GM12865 (cell line): Measurements from ENCODE around the gene MYD88.
A peak's percentile ranks its signal among the peaks of the same experiment; 100 is the strongest.

Source experiments
- DNase-seq: peaks from one replicate; pipeline ENCODE4 v3.0.0; 2010; ENCODE audit warnings: low read depth
- H3K4me3 ChIP-seq: 2 replicates; pipeline ENCODE4 v1.5.1; 2011; ENCODE audit warnings: mild to moderate bottlenecking, low read depth, low read length, control low read depth
- CTCF ChIP-seq: IDR thresholded peaks from 2 replicates; pipeline ENCODE4 v1.5.1; 2011; ENCODE audit warnings: low read length, control low read depth, low read depth, inconsistent platforms; ENCODE audit not compliant: insufficient read depth; ENCODE audit errors: missing control alignments

The MYD88 gene

GRCh38 chr3:38152609-38153008 lies 14.1 kb downstream of the MYD88 start:
- no peak for DNase-seq
- no peak overlapping the region for H3K4me3 ChIP-seq
- TF ChIP-seq CTCF: no peak

- no peak for DNase-seq
- no peak for TF ChIP-seq CTCF
- no peak overlapping the region for H3K4me3 ChIP-seq
These were observed 14.8 kb downstream of the MYD88 start for GRCh38 chr3:38153221-38153620.

GRCh38 chr3:38154033-38154494 lies 15.6 kb downstream of the MYD88 start:
- TF ChIP-seq CTCF: no peak
- H3K4me3 ChIP-seq: no peak overlapping the region
- DNase-seq: no peak

- TF ChIP-seq CTCF: no peak
- peak; percentile 32 for DNase-seq
- no peak overlapping the region for H3K4me3 ChIP-seq
These were observed 16.3 kb downstream of the MYD88 start for GRCh38 chr3:38154625-38155255.

- TF ChIP-seq CTCF: no peak
- no peak overlapping the region for H3K4me3 ChIP-seq
- DNase-seq: no peak
These were observed 17.4 kb downstream of the MYD88 start for GRCh38 chr3:38155825-38156224.

GRCh38 chr3:38157117-38157516 lies 18.7 kb downstream of the MYD88 start:
- no peak overlapping the region for H3K4me3 ChIP-seq
- no peak for DNase-seq
- TF ChIP-seq CTCF: no peak

- no peak overlapping the region for H3K4me3 ChIP-seq
- no peak for DNase-seq
- no peak for TF ChIP-seq CTCF
These were observed 19.1 kb downstream of the MYD88 start for GRCh38 chr3:38157595-38157994.
